Spinal cord (tissue), 10 donors: ENCODE measurements around the gene DOK6. TPM values are rescaled to one million over a fixed set of nuclear protein-coding genes. Genes with fewer than 3 reads are reported as not detected.
A peak's percentile ranks its signal among the peaks of the same experiment; 100 is the strongest.

Experiments used
- DNase-seq, 6 donors: peaks; one replicate each; pipeline versions ENCODE4 v3.0.0 to v3.0.0-alpha.2; 2013 to 2015; ENCODE audit warnings: low spot score in 6 of 6, low read depth in 4 of 6
- H3K27ac ChIP-seq: one replicate; pipeline ENCODE4 v1.5.1; 2013; ENCODE audit warnings: low read depth, low read length, control low read depth
- H3K27me3 ChIP-seq: one replicate; pipeline ENCODE4 v1.6.1; 2013; ENCODE audit warnings: low read length; ENCODE audit not compliant: control insufficient read depth, insufficient read depth
- H3K36me3 ChIP-seq: one replicate; pipeline ENCODE4 v1.6.1; 2013; ENCODE audit warnings: low read length; ENCODE audit not compliant: control insufficient read depth, insufficient read depth
- H3K4me1 ChIP-seq: one replicate; pipeline ENCODE4 v1.6.1; 2013; ENCODE audit warnings: low read length; ENCODE audit not compliant: control insufficient read depth, insufficient read depth
- H3K4me3 ChIP-seq: one replicate; pipeline ENCODE4 v1.5.1; 2013; ENCODE audit warnings: low read depth, low read length, control low read depth
- H3K9me3 ChIP-seq: one replicate; pipeline ENCODE4 v1.6.1; 2013; ENCODE audit warnings: low read length; ENCODE audit not compliant: control insufficient read depth, insufficient read depth
- WGBS: methylation state at CpG from one replicate; pipeline ENCODE4 v1.1.5; 2013; ENCODE audit warnings: missing lambda C conversion rate; ENCODE audit not compliant: insufficient coverage; 5-methylcytosine and 5-hydroxymethylcytosine counted together
- polyA plus RNA-seq, 2 donors: library from polyadenylated mRNA; unstranded; fragments of 120-200 nt; gene quantifications; one replicate each; pipeline ENCODE4 v1.2.1, GENCODE V29; 2013; ENCODE audit not compliant: insufficient read length in 2 of 2
- total RNA-seq, 2 donors: library from RNA; depleted of rRNA in 1 of 2; stranded (reverse); fragments of 120-200 nt in 1 of 2; fragments of >200 nt in 1 of 2; gene quantifications; one replicate each; pipeline versions ENCODE4 v1.2.3 to v1.2.4, GENCODE V29; 2013 to 2014
- donor health status: healthy.

DOK6 gene
- total and polyA plus RNA-seq, 4 donors: 26.5 to 64.4 (median 40.7) TPM

GRCh38 chr18:69380324-69380723, 20.4 kb upstream of the DOK6 start:
- no peak overlapping the region for H3K4me3 ChIP-seq
- H3K27ac ChIP-seq: no peak overlapping the region
- 67% methylated on average over 1 of the region's 7 CpGs for WGBS
- no peak for DNase-seq
- H3K4me1 ChIP-seq: no peaks in the 10 kb centered on the region
- no peaks in the 10 kb centered on the region for H3K36me3 ChIP-seq
- H3K9me3 ChIP-seq: no peaks in the 10 kb centered on the region
- no peaks in the 10 kb centered on the region for H3K27me3 ChIP-seq

- H3K27me3 ChIP-seq: no peaks in the 10 kb centered on the region
- H3K27ac ChIP-seq: no peak overlapping the region
- no peaks in the 10 kb centered on the region for H3K4me1 ChIP-seq
- H3K4me3 ChIP-seq: no peak overlapping the region
- WGBS: 0% methylated on average over 1 of the region's 3 CpGs
- H3K9me3 ChIP-seq: no peaks in the 10 kb centered on the region
- no peak for DNase-seq
- no peaks in the 10 kb centered on the region for H3K36me3 ChIP-seq
These were observed 17.5 kb upstream of the DOK6 start for GRCh38 chr18:69383186-69383585.

- Histone ChIP-seq H3K36me3 (no peaks in the 10 kb centered on the region), H3K27ac (no peak overlapping the region), H3K9me3 (no peaks in the 10 kb centered on the region), H3K4me3 (no peak overlapping the region), H3K4me1 (no peaks in the 10 kb centered on the region), H3K27me3 (no peaks in the 10 kb centered on the region)
- WGBS: 0% methylated on average over 1 of the region's 2 CpGs
- peak in 1 of 6 donors; percentile 55 for DNase-seq
These were observed 13.5 kb upstream of the DOK6 start for GRCh38 chr18:69387186-69387585.

GRCh38 chr18:69388222-69388621, 12.5 kb upstream of the DOK6 start:
- H3K27me3 ChIP-seq: no peaks in the 10 kb centered on the region
- H3K4me1 ChIP-seq: no peaks in the 10 kb centered on the region
- H3K36me3 ChIP-seq: no peaks in the 10 kb centered on the region
- no peaks in the 10 kb centered on the region for H3K9me3 ChIP-seq
- no peak overlapping the region for H3K27ac ChIP-seq
- WGBS: no CpG with 5 or more reads among the region's 1 CpG
- H3K4me3 ChIP-seq: no peak overlapping the region
- DNase-seq: no peak

GRCh38 chr18:69397096-69397495, 3.6 kb upstream of the DOK6 start:
- Histone ChIP-seq H3K4me1 (peaks cover 9% of the 10 kb centered on the region), H3K36me3 (no peaks in the 10 kb centered on the region), H3K27ac (no peak overlapping the region), H3K4me3 (no peak overlapping the region), H3K27me3 (peaks cover 3% of the 10 kb centered on the region), H3K9me3 (no peaks in the 10 kb centered on the region)
- 96% methylated on average over 2 of the region's 7 CpGs for WGBS
- no peak for DNase-seq

GRCh38 chr18:69399253-69399652, 1.4 kb upstream of the DOK6 start:
- Histone ChIP-seq H3K27ac (no peak overlapping the region), H3K27me3 (peaks cover 14% of the 10 kb centered on the region), H3K9me3 (no peaks in the 10 kb centered on the region), H3K36me3 (no peaks in the 10 kb centered on the region), H3K4me1 (peaks cover 17% of the 10 kb centered on the region), H3K4me3 (no peak overlapping the region)
- DNase-seq: peak in 1 of 6 donors; percentile 18
- WGBS: 80% methylated on average over 1 of the region's 3 CpGs

GRCh38 chr18:69400976-69401225, 213 bp downstream of the DOK6 start:
- Histone ChIP-seq H3K4me1 (peaks cover 17% of the 10 kb centered on the region), H3K36me3 (no peaks in the 10 kb centered on the region), H3K27ac (peak overlapping the region; percentile 70), H3K27me3 (peaks cover 14% of the 10 kb centered on the region), H3K4me3 (peak overlapping the region; percentile 81), H3K9me3 (no peaks in the 10 kb centered on the region)
- DNase-seq: no peak
- 0% methylated on average over 47 of the region's 47 CpGs for WGBS

GRCh38 chr18:69401226-69401971, 711 bp downstream of the DOK6 start:
- H3K9me3 ChIP-seq: no peaks in the 10 kb centered on the region
- peak in 3 of 6 donors; percentile 56 to 79 (median 72) for DNase-seq
- 0% methylated on average over 66 of the region's 66 CpGs for WGBS
- H3K27ac ChIP-seq: peak overlapping the region; percentile 70
- H3K36me3 ChIP-seq: no peaks in the 10 kb centered on the region
- peaks cover 14% of the 10 kb centered on the region for H3K27me3 ChIP-seq
- H3K4me1 ChIP-seq: peaks cover 17% of the 10 kb centered on the region
- H3K4me3 ChIP-seq: peak overlapping the region; percentile 81

GRCh38 chr18:69401972-69402532, 1.4 kb downstream of the DOK6 start:
- Histone ChIP-seq H3K36me3 (no peaks in the 10 kb centered on the region), H3K9me3 (no peaks in the 10 kb centered on the region), H3K4me3 (peak overlapping the region; percentile 81), H3K27ac (no peak overlapping the region), H3K4me1 (peaks cover 17% of the 10 kb centered on the region), H3K27me3 (peaks cover 14% of the 10 kb centered on the region)
- 3% methylated on average over 18 of the region's 19 CpGs for WGBS
- DNase-seq: peak in 1 of 6 donors; percentile 28

GRCh38 chr18:69402533-69402989, 1.9 kb downstream of the DOK6 start:
- Histone ChIP-seq H3K9me3 (no peaks in the 10 kb centered on the region), H3K27ac (no peak overlapping the region), H3K4me1 (peaks cover 17% of the 10 kb centered on the region), H3K36me3 (no peaks in the 10 kb centered on the region), H3K27me3 (peaks cover 14% of the 10 kb centered on the region), H3K4me3 (peak overlapping the region; percentile 81)
- DNase-seq: peak in 3 of 6 donors; percentile 31 to 79 (median 72)
- 6% methylated on average over 20 of the region's 20 CpGs for WGBS
